ENCODE results near the gene TBC1D8.

TBC1D8 gene

DNA sequence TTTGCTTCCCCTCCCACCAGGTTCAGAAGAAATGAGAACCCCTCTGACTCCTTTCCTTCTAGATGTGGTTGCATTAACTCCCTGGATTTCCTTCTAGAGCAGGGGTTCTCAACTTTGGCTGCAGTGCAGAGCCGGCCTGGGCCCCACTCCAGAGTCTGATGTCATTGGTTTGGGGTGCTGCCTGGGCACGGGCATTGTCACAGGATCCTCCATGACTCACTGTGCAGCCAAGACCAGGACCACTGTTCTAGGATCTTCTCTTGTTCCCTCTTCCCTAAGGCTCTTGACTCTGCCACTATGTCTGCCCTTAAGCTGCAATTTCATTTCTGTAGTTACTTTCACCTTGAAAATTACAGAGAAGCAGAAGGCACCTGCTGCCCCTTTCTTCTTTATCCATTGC is 31.8 kb downstream of the TBC1D8 start:
- H3K27ac ChIP-seq (replicated peaks), result no peak overlapping the region
- no peaks in the 10 kb centered on the region for H3K27me3 ChIP-seq (ENCODE audit: insufficient read depth, poor library complexity, severe bottlenecking)
- TF ChIP-seq REST (IDR thresholded peaks at IDR 0.05; ENCODE audit: insufficient replicate concordance, low read depth), result no peak
- TF ChIP-seq GABPA (IDR thresholded peaks at IDR 0.05; ENCODE audit: low read depth), result no peak
- TF ChIP-seq SPI1 (IDR thresholded peaks at IDR 0.05; ENCODE audit: borderline replicate concordance, low read depth), result no peak
- no peak for TF ChIP-seq POLR2AphosphoS5 (IDR thresholded peaks at IDR 0.05; ENCODE audit: low read depth)
- no peak for TF ChIP-seq CTCF (IDR thresholded peaks at IDR 0.05; ENCODE audit: insufficient read depth, low read length)
- no peak overlapping the region for H3K4me3 ChIP-seq (replicated peaks; ENCODE audit: insufficient read depth, low read length)
- DNase-seq (ENCODE audit: low read depth in 1 of 2, low spot score in 1 of 2), result no peak

GRCh38 chr2:101116841-101117552 is 34.2 kb downstream of the TBC1D8 start:
- Histone ChIP-seq H3K27ac (replicated peaks) (peak overlapping the region; percentile 42), H3K27me3 (ENCODE audit: insufficient read depth, poor library complexity, severe bottlenecking) (no peaks in the 10 kb centered on the region), H3K4me3 (replicated peaks; ENCODE audit: insufficient read depth, low read length) (no peak overlapping the region)
- DNase-seq (ENCODE audit: low read depth in 1 of 2, low spot score in 1 of 2), result no peak
- TF ChIP-seq SPI1 (IDR thresholded peaks at IDR 0.05; ENCODE audit: borderline replicate concordance, low read depth), result no peak
- no peak for TF ChIP-seq CTCF (IDR thresholded peaks at IDR 0.05; ENCODE audit: insufficient read depth, low read length)
- no peak for TF ChIP-seq REST (IDR thresholded peaks at IDR 0.05; ENCODE audit: insufficient replicate concordance, low read depth)
- TF ChIP-seq GABPA (IDR thresholded peaks at IDR 0.05; ENCODE audit: low read depth), result no peak
- no peak for TF ChIP-seq POLR2AphosphoS5 (IDR thresholded peaks at IDR 0.05; ENCODE audit: low read depth)

GRCh38 chr2:101116348-101116747 is 34.8 kb downstream of the TBC1D8 start:
- H3K4me3 ChIP-seq (replicated peaks; ENCODE audit: insufficient read depth, low read length), result no peak overlapping the region
- no peak for DNase-seq (ENCODE audit: low read depth in 1 of 2, low spot score in 1 of 2)
- TF ChIP-seq POLR2AphosphoS5 (IDR thresholded peaks at IDR 0.05; ENCODE audit: low read depth), result no peak
- TF ChIP-seq REST (IDR thresholded peaks at IDR 0.05; ENCODE audit: insufficient replicate concordance, low read depth), result no peak
- TF ChIP-seq GABPA (IDR thresholded peaks at IDR 0.05; ENCODE audit: low read depth), result no peak
- no peak for TF ChIP-seq SPI1 (IDR thresholded peaks at IDR 0.05; ENCODE audit: borderline replicate concordance, low read depth)
- no peak for TF ChIP-seq CTCF (IDR thresholded peaks at IDR 0.05; ENCODE audit: insufficient read depth, low read length)
- H3K27ac ChIP-seq (replicated peaks), result no peak overlapping the region; the same call in 1 of the 2 replicates
- H3K27me3 ChIP-seq (ENCODE audit: insufficient read depth, poor library complexity, severe bottlenecking), result no peaks in the 10 kb centered on the region

All from HL-60 (cell line).